ENCODE measurements around the gene HSPB3.
"Not testable (repeated sequence)": the region's sequence is repeated elsewhere in the genome, so short reads cannot be mapped to it uniquely, and the experiment has no call there.

Gene HSPB3

GRCh38 chr5:54455413-54456157, at the start of gene HSPB3:
HSPB3 (plus strand) TSS chr5:54455699; CDS start chr5:54455790, 91 bp downstream.
- Mint-ChIP-seq H3K27ac (no peak within 1 kb of the TSS), H3K4me1 (ENCODE audit: low read depth) (no peaks in the 10 kb centered on the region), H3K9me3 (peaks cover 5% of the 10 kb centered on the region), H3K4me3 (no peak within 1 kb of the TSS), H3K27me3 (peaks cover 12% of the 10 kb centered on the region), H3K36me3 (ENCODE audit: low read depth) (no peaks in the 10 kb centered on the region)

GRCh38 chr5:54411176-54411575, 44.3 kb upstream of the HSPB3 start:
- no peaks in the 10 kb centered on the region for H3K4me1 Mint-ChIP-seq (ENCODE audit: low read depth)
- no peak overlapping the region for H3K4me3 Mint-ChIP-seq
- H3K27me3 Mint-ChIP-seq: peaks cover 6% of the 10 kb centered on the region
- H3K27ac Mint-ChIP-seq: no peak overlapping the region
- no peaks in the 10 kb centered on the region for H3K9me3 Mint-ChIP-seq
- H3K36me3 Mint-ChIP-seq (ENCODE audit: low read depth): no peaks in the 10 kb centered on the region

- no peak overlapping the region for H3K27ac Mint-ChIP-seq
- H3K4me1 Mint-ChIP-seq (ENCODE audit: low read depth): no peaks in the 10 kb centered on the region
- no peaks in the 10 kb centered on the region for H3K36me3 Mint-ChIP-seq (ENCODE audit: low read depth)
- peaks cover 11% of the 10 kb centered on the region for H3K27me3 Mint-ChIP-seq
- H3K4me3 Mint-ChIP-seq: no peak overlapping the region
- H3K9me3 Mint-ChIP-seq: no peaks in the 10 kb centered on the region
Measured at GRCh38 chr5:54412913-54413312, 42.6 kb upstream of the HSPB3 start.

DNA sequence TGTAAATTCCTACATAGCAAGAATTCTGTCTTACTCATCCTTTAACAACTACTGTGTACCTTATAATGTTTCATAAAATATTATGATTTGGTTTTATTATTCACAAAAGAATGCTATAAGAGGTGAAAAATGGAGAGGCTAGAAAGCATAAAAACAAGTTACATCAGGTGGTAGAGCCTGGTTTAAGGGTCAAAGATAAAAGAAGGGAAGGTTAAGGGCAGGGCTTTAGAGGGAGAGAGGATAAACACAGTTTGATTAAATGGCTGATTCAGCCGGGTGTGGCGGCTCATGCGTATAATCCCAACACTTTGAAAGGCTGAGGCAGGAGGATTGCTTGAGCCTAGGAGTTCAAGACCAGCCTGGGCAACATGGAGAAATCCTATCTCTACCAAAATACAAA, 40.4 kb upstream of the HSPB3 start:
- Mint-ChIP-seq H3K27ac (no peak overlapping the region), H3K4me3 (no peak overlapping the region), H3K4me1 (ENCODE audit: low read depth) (no peaks in the 10 kb centered on the region), H3K27me3 (peaks cover 22% of the 10 kb centered on the region), H3K9me3 (no peaks in the 10 kb centered on the region), H3K36me3 (ENCODE audit: low read depth) (no peaks in the 10 kb centered on the region)

GRCh38 chr5:54415896-54416601, 39.5 kb upstream of the HSPB3 start:
- Mint-ChIP-seq H3K4me3 (no peak overlapping the region), H3K27me3 (peaks cover 22% of the 10 kb centered on the region), H3K9me3 (no peaks in the 10 kb centered on the region), H3K27ac (no peak overlapping the region), H3K36me3 (ENCODE audit: low read depth) (no peaks in the 10 kb centered on the region), H3K4me1 (ENCODE audit: low read depth) (no peaks in the 10 kb centered on the region)

GRCh38 chr5:54419573-54420423, 35.7 kb upstream of the HSPB3 start:
- peaks cover 16% of the 10 kb centered on the region for H3K27me3 Mint-ChIP-seq
- not testable (repeated sequence) for H3K27ac Mint-ChIP-seq; H3K9me3 Mint-ChIP-seq; H3K4me3 Mint-ChIP-seq; H3K36me3 Mint-ChIP-seq (ENCODE audit: low read depth); H3K4me1 Mint-ChIP-seq (ENCODE audit: low read depth)

DNA sequence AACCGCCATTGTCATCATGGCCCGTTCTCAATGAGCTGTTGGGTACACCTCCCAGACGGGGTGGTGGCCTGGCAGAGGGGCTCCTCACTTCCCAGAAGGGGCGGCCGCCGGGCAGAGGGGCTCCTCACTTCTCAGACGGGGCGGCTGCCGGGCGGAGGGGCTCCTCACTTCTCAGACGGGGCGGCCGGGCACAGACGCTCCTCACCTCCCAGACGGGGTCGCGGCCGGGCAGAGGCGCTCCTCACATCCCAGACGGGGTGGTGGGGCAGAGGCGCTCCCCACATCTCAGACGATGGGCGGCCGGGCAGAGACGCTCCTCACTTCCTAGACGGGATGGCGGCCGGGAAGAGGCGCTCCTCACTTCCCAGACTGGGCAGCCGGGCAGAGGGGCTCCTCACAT, 35.0 kb upstream of the HSPB3 start:
- H3K27me3 Mint-ChIP-seq: peaks cover 16% of the 10 kb centered on the region
- not testable (repeated sequence) for H3K9me3 Mint-ChIP-seq; H3K4me1 Mint-ChIP-seq (ENCODE audit: low read depth); H3K36me3 Mint-ChIP-seq (ENCODE audit: low read depth); H3K4me3 Mint-ChIP-seq; H3K27ac Mint-ChIP-seq

DNA sequence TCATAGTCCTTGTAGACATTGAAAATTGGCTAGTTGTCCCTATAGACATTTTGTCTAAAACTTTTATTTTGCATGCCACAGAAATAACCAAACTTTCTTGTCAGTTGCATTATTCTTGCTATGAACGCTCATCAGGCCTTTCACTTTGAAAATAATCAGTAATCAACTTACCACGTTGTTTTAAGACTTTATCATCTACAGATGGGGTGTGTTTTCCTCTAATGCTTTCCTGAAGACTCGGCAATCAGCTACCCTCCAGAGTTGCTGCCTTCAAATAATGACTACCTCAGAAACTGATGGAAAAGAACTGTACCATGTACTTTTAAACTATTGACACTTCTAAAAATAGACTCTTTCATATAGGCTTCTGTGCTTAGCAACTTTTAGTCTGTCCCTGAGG, 33.5 kb upstream of the HSPB3 start:
- H3K36me3 Mint-ChIP-seq (ENCODE audit: low read depth): no peaks in the 10 kb centered on the region
- peaks cover 22% of the 10 kb centered on the region for H3K27me3 Mint-ChIP-seq
- H3K4me3 Mint-ChIP-seq: no peak overlapping the region

DNA sequence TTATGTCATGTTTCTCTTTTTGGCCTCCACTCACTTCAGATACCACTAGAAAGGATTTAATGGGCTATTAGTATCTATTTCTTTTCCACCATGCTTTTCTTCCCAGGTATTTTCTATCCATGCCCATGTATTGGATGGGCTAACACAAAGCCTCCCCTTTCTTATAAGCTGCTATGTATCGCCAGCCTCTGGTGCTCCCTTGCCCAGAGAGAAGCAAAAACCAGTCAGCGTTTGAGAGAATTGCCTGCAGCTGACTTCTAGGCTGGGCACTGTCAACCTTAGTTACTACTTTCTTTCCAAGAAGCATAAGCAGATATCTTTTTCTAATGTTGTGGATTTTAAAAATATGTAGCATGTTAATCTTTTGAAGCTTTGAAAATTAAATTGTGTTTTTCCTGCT, 30.2 kb upstream of the HSPB3 start:
- Mint-ChIP-seq H3K4me3 (no peak overlapping the region), H3K36me3 (ENCODE audit: low read depth) (no peaks in the 10 kb centered on the region), H3K4me1 (ENCODE audit: low read depth) (no peaks in the 10 kb centered on the region), H3K27me3 (peaks cover 14% of the 10 kb centered on the region), H3K9me3 (no peaks in the 10 kb centered on the region), H3K27ac (no peak overlapping the region)

More for the DNA sequence above, 33.5 kb upstream of the HSPB3 start:
- no peak overlapping the region for H3K27ac Mint-ChIP-seq
- no peaks in the 10 kb centered on the region for H3K9me3 Mint-ChIP-seq
- no peaks in the 10 kb centered on the region for H3K4me1 Mint-ChIP-seq (ENCODE audit: low read depth)

DNA sequence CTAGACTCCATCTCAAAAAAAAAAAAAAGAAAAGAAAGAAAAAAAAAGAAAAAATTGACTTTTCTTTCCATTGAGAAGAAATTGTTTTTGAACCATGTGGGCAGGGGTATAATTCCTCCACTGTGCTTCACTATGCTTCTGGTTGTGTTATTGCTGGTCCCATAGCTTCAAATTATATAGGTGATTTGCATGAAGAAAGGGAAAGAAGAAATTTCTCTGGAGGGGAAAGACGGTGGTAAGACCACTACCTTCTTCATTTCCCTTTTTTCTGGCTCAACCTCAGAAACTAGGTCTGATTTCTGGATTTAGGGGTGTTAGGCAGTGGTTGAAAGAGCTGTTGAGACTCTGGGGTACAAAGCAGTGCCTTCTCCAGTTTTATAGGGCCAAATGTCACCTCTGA, 29.3 kb upstream of the HSPB3 start:
- Mint-ChIP-seq H3K4me3 (no peak overlapping the region), H3K27me3 (peaks cover 14% of the 10 kb centered on the region), H3K27ac (no peak overlapping the region), H3K4me1 (ENCODE audit: low read depth) (no peaks in the 10 kb centered on the region), H3K36me3 (ENCODE audit: low read depth) (no peaks in the 10 kb centered on the region), H3K9me3 (no peaks in the 10 kb centered on the region)

GRCh38 chr5:54434650-54435049, 20.8 kb upstream of the HSPB3 start:
- not testable (repeated sequence) for H3K36me3 Mint-ChIP-seq (ENCODE audit: low read depth); H3K4me1 Mint-ChIP-seq (ENCODE audit: low read depth); H3K4me3 Mint-ChIP-seq; H3K27me3 Mint-ChIP-seq; H3K27ac Mint-ChIP-seq; H3K9me3 Mint-ChIP-seq

DNA sequence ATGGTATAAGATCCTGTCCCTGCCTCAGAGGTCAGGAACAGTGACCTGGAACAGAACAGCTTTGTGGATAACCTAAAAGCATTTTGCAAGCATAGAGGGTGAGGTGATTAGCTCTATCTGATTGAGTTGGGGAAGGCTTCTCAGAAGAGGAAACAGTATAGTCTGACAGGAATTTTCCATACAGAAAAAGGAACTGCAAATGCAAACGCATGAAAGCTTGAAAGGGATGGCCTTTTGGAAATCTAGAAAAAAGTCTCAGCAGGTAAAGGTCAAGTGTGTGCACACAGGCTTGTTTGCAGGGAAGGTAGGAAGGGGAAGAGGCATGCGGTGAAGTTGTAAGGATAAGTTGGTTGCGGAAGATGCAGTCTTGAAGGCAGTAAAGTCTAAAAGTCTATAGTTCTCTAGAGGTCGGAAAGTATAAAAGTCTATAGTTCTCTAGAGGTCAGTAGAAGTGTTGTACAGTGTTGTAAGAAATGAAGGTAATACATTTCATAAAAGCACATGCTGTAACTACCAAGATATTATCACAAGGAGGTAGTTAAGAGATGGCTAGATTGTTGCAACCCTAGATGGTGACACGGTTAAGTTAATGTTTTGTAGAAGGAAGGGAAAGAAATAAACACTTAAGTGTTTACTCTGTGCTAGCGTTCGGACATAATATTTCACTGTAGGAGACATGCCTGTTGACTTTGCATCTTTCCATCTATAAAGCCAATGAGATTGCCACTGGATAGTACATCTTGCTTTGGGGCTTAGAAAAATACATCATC, 16.7 kb upstream of the HSPB3 start:
- Mint-ChIP-seq H3K36me3 (ENCODE audit: low read depth) (no peaks in the 10 kb centered on the region), H3K27ac (no peak overlapping the region), H3K27me3 (no peaks in the 10 kb centered on the region), H3K9me3 (no peaks in the 10 kb centered on the region), H3K4me3 (no peak overlapping the region), H3K4me1 (ENCODE audit: low read depth) (peaks cover 19% of the 10 kb centered on the region)

DNA sequence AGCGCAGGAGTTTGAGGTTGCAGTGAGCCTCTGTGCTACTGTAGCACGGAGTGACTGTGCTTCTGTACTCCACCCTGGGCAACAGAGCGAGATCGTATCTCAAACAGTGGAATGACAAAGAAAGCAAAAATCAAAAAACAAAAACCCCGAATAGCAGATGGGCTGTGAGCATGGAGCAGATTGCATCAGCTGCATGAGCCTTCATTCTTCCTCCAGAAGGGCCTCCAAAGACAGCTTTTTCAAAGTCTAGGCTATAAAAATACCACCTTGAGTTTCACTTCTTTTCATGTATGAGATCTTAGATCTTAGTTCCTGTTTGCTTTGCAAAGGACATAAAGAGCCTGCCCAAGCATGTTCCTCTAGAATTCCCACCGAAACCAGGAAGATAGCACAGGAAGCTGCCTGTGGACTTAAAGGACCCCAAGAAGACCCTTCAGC, 15.0 kb upstream of the HSPB3 start:
- H3K9me3 Mint-ChIP-seq: no peaks in the 10 kb centered on the region
- peaks cover 19% of the 10 kb centered on the region for H3K4me1 Mint-ChIP-seq (ENCODE audit: low read depth)
- no peaks in the 10 kb centered on the region for H3K27me3 Mint-ChIP-seq
- peak overlapping the region; percentile 2 for H3K4me3 Mint-ChIP-seq
- no peaks in the 10 kb centered on the region for H3K36me3 Mint-ChIP-seq (ENCODE audit: low read depth)
- H3K27ac Mint-ChIP-seq: peak overlapping the region; percentile 70

DNA sequence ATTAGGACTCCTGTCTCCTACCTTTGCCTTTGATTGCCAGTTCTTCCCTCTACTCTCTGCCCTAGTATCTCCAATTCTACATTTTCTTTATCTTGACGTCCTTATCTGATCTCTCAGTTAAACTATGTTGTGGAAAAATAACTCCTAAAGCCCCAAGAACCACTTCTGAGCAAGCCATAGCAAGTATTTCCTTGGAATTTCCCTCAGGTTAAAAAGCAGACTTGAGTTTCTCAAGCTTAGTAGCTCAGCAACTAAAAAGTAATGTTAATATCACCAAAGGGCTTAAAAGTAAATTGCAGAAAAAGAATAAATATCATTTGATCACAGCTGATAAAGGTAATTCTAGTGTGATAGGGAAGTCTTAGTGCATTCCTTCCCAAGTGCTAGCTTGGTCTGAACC, 13.2 kb upstream of the HSPB3 start:
- Mint-ChIP-seq H3K4me3 (no peak overlapping the region), H3K9me3 (no peaks in the 10 kb centered on the region), H3K36me3 (ENCODE audit: low read depth) (no peaks in the 10 kb centered on the region), H3K27ac (no peak overlapping the region), H3K4me1 (ENCODE audit: low read depth) (peaks cover 19% of the 10 kb centered on the region), H3K27me3 (no peaks in the 10 kb centered on the region)

Measured in stimulated activated naive CD8-positive, alpha-beta T cell treated with anti-CD3 and anti-CD28 coated beads, Interleukin-15, Interleukin-2, amounts not matched to agents 100 ng/mL and 50 ng/mL, for 24 hours (primary cell).